GM19099 (cell line): ENCODE measurements around the gene LCA5.

Experiments used
- POLR2A ChIP-seq: IDR thresholded peaks from 3 replicates; pipeline ENCODE4 v1.6.1; 2011; ENCODE audit warnings: low read depth; ENCODE audit not compliant: insufficient read length; ENCODE audit errors: extremely low read depth

The LCA5 gene

GRCh38 chr6:79510707-79511106 is 26.5 kb downstream of the LCA5 start:
- no peak for TF ChIP-seq POLR2A

DNA sequence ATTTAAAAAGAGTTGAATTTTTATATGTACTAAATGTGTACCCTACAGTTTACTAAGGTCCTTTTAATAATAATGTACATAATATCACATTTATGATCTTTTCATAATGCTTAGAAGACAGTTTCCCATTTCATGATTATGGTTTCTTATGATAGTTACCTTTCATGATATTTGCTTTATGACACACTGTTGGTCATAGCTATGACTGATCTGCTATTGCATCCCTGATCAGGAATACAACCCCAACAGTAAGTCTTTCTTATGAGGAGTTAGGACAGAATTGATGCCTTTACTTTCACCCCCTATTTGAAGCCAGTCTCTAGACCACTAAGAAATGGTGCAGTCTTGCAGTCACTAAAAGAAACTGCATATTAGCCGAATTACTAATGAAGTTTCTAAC is 31.0 kb downstream of the LCA5 start:
- TF ChIP-seq POLR2A = no peak

- no peak for TF ChIP-seq POLR2A
These were observed 32.9 kb downstream of the LCA5 start for GRCh38 chr6:79504372-79504771.

GRCh38 chr6:79498842-79499241 is 38.4 kb downstream of the LCA5 start:
- no peak for TF ChIP-seq POLR2A

- no peak for TF ChIP-seq POLR2A
These were observed 42.0 kb downstream of the LCA5 start for GRCh38 chr6:79495246-79495645.

GRCh38 chr6:79494841-79495240 is 42.4 kb downstream of the LCA5 start:
- TF ChIP-seq POLR2A = no peak

DNA sequence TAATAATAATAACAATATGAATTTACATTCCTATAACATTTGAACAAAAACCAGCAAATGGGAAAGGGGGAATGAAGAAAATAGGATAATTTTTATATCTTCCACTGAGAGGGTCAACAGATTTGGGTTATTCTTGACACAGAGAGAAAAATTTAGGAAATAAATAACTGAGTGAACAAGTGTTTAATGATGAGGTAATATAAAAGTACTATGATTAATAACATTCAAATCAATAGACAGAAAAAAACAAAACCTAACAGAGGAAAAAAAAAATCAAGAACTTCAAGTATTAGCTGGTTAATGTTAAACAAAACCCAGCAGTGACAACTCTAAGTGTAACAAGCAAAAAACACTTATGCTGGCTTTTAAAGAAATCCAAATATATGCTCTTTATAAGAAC is 66.5 kb downstream of the LCA5 start:
- no peak for TF ChIP-seq POLR2A

GRCh38 chr6:79469376-79470246 is 67.6 kb downstream of the LCA5 start:
- TF ChIP-seq POLR2A = no peak

DNA sequence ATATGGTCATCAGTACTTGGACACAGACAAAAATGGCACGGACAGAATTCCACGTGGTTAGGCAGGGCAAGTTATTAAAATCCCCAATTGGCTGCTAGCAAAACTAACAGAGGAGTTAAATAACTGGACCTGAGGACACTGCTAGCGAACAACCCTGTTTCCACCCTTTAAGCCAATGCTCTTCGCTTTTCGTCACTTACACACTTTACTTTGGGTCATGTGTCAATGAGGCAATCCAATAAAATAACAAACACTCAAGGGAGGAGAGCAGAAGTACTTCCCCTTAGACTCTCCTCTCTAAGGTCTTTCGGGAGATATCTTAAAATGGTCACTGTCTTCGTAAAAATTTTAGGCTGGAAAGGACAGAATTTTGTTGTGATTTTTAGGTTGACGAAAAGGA is 68.6 kb downstream of the LCA5 start:
- no peak for TF ChIP-seq POLR2A

DNA sequence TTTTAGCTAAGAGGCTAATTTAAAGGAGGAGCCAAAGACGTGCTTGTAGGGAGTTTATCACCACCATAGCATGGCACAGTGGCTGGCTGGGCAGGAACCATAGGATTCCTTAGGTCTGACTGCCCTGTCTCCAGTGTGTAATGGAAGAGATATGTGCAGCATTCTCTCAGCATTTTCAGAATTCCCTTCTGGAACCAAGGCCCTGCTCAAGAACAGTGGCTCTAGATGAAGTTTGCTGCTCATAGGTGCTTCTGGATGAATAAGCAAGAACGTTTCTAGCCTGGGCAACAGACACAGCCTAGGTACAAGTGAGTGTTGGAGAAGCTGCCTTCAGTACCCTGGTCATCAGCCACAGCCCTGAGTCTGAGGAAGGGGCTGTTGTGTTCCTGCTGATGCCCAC is 69.1 kb downstream of the LCA5 start:
- TF ChIP-seq POLR2A = no peak

GRCh38 chr6:79467716-79468115 is 69.5 kb downstream of the LCA5 start:
- TF ChIP-seq POLR2A = no peak

DNA sequence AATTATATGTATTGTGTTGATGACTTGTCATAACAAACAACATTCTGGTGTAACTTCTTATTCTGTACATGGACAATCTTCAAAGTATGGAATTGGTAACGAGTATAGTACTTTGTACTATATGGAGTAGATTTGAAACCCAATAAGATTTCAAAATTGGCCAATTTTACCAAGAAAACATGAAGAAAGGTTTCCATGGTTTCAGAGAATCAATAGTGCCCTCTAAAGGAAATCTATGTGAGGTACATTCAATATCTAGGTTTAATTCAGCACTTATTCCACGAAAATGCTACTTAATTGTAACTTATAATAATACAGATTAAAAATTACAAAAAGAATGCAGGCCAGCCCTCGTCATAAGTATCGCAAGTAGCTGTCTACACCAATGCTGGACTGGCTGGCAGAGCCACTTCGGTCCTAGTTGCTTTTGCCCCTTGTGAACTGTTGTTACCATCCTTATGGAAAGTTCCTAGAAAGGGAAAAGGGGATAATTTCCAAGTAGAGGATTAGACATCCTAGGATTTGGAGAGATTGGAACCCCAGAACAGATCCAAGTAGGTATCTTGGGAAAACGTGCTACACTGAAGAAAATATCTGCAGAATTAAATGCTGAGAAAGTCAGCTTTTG is 70.9 kb downstream of the LCA5 start:
- TF ChIP-seq POLR2A = no peak

DNA sequence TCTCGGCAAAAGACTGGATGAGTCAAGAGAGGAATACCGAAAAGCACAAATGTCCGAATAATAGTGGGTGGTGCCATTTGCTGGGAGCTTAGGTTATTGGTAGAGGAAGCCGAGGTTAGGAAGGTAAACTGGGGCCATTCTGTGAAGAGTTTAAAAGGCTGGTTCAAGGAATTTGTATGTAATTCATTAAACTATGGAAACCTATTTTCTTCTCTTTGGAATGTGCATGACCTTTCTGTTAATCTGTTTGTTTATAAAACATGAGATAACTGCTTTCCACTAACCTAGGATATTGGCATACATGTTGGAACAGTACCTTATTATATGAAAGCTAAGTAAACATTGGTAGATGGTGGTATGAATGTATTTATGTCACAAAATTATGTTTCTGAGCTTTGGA is 71.8 kb downstream of the LCA5 start:
- TF ChIP-seq POLR2A = no peak

- TF ChIP-seq POLR2A = no peak
These were observed 73.6 kb downstream of the LCA5 start for GRCh38 chr6:79463621-79464050.

- no peak for TF ChIP-seq POLR2A
These were observed 76.0 kb downstream of the LCA5 start for GRCh38 chr6:79461205-79461604.

GRCh38 chr6:79455446-79455845 is 81.8 kb downstream of the LCA5 start:
- no peak for TF ChIP-seq POLR2A
